GM18502 (cell line): ENCODE results near the gene MEGF6.

Source experiments
- ATAC-seq: cut with Tn5 transposase; IDR thresholded peaks from one replicate; pipeline ENCODE4 v1.9.1; 2021; ENCODE audit warnings: mild to moderate bottlenecking; ENCODE audit not compliant: unreplicated experiment, poor library complexity

The MEGF6 gene

DNA sequence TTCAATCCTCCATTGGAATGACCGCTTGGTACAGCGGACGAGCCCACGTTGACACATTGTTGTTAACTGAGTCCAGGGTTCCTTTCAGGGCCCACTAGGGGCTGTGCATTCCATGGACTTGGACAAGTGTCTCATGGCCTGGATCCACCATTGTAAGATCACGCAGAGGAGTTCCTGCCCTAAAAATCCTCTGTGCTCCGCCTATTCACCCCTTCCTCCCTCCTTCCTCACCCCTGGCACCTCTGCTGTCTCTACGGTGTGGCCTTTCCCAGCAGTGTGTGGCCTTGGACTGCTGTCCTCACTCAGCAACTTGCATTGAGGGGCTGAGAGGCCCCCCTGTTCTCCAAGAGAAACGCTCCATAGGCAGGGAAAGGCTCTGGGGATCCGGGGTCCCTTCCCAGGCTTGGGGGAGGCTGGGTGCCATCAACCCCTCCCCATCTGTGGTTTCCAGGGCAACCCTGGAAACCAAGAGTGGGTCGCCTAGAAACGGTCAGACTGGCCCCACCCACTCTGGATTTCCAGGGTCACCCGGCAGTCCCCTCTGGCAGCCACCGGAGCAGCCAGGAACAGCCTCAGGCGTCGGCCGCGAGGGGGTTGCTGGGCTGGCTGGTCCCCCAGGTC lies 50.9 kb downstream of the MEGF6 start:
- ATAC-seq: no peak

DNA sequence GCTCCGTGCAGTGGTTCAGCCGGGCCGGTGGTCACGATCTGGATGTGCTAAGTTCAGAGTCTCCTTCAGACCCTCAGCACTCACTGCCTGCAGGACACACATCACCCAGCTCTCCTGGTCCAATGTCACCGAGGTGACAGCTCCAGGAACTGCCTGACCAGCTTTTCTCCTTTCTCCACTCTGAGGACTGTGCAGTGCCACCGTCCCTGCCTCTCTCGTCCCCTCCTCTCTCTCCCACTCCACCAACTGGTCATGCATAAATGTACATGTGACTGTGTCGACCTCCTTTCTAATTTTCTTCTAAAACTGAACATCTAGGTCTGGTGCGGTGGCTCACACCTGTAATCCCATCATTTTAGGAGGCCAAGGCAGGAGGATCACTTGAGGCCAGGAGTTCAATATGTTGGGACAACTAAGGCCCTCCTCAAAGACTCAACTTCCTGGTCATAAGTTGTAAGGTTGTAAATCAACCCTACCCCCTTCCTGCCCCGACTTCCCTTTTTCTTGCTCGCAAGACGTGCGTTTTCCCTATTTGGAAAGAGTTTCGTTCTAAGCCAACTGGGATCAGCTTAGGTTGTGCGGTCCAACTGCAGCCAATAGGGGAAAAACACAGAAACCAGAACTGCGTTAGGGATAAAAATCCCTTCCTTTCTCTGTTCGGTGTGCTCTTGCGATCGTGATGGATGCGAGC lies 53.1 kb downstream of the MEGF6 start:
- ATAC-seq: no peak

DNA sequence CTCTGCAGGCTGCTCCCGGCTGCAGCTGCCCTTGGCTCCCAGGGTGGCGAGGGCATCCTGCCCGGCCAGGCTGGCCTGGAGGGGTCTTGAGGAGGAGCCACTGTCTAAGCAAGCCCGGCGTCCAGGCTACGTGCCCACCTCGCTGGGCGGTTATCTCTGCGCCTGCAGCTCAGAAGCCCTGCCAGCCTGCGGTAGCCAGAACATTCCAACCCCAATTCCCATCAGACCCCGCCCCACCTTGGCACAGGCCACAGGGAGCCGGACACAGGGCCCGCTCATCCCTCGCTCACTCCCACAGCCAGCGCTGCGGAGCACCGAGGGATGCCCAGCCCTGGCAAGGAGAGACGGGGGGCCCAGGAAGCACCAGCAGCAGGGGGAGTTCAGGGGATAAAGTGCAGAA lies 53.9 kb downstream of the MEGF6 start:
- no peak for ATAC-seq

- ATAC-seq: no peak
Measured at GRCh38 chr1:3556336-3556735, 55.0 kb downstream of the MEGF6 start.

DNA sequence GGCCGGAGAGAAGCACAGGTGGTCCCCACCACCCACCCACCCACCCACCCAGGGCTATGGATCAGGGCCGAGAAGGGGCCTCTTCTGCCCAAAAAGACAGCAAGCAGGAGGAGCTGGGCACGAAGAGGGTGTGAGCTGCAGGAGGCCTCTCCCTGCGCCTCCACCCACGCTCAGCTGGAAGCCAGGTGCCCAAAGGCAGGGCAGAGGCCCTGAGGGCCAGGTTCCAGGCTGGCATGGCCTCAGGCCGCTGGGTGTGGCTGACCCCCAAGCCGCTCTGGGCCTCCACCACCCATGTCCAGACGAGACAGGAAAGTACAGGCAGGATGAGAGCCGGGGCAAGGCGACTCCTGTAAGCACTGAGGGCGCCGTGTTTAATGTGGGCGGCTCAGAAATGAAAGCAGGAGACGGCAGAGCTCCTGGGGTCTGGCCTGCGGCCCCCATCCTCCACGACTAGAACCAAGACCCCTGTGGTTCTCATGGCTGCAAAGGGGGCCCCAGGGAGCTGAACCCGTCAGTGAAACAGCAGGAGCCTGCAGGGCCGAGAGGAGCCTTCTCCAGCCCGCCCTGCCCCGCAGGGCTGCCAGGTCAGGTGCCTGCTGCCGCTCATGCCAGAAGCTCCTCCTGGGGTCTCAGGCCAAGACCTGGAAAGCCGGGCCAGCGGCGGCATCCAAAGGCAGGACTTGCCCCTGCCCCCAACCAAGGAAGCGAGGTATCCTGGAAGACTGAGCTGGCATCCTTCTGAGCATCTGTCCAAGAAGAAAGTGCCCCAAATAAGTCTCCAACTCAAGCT lies 56.0 kb downstream of the MEGF6 start:
- ATAC-seq: no peak

- ATAC-seq: no peak
Measured at GRCh38 chr1:3553940-3554223, 57.4 kb downstream of the MEGF6 start.

DNA sequence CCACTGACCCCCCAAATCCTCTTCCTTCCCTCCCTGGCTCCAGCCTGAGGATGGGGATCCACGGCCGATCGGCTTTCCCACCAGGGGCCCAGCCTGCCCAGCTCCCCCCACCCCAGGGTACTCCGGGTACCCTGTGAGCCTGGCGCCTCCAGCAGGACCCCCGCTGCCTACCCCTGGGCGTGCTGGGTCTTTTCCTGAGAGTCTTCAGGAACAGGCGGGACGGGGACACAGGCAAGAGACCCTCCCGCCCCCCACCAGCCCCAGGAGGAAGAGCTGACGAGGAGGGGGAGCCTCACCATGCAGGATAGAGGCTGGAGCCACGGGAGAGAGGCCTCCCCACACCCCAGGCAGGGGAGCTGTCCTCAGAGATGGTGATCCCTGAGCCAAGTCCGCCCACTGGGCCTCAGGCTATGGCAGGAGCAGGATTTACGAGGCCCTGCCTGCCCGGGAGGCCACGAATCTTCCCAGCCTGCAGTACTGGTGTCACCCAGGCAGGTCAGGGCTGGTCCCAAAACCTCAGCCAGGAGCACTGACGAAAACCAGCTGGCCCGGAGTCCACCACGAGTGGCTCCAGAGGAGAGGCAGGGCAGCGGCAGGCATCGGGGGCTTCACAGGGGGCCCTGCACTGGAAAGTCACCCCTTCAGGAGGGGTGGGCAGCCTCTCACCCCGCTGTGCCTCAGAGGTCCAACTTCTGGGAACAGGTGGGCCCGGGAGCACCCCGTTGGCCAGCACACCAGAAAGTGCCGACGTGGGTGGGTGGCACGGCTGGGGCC lies 58.0 kb downstream of the MEGF6 start:
- no peak for ATAC-seq

GRCh38 chr1:3552751-3553150 lies 58.6 kb downstream of the MEGF6 start:
- ATAC-seq: no peak

- ATAC-seq: no peak
Measured at GRCh38 chr1:3552176-3552575, 59.1 kb downstream of the MEGF6 start.

DNA sequence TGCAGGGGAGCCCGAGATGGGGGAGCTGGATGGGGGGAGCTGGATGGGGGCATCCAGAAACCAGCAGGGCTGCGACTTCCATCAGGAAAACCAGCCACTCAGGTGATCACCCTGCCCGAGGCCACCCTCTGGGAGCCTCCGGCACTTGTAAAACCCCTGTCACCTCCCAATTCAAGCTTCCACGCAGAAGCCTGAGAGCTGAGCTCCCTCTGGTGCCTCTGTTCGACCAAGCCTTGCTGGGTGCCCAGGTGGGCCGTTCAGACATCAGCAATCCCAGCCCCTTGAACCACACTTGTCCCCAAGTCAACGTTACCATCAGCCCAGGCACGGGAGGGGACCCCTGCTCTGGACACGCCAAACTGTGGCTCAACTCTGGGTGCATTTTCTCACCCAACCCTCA lies 59.6 kb downstream of the MEGF6 start:
- no peak for ATAC-seq

- no peak for ATAC-seq
Measured at GRCh38 chr1:3551290-3551678, 60.0 kb downstream of the MEGF6 start.

DNA sequence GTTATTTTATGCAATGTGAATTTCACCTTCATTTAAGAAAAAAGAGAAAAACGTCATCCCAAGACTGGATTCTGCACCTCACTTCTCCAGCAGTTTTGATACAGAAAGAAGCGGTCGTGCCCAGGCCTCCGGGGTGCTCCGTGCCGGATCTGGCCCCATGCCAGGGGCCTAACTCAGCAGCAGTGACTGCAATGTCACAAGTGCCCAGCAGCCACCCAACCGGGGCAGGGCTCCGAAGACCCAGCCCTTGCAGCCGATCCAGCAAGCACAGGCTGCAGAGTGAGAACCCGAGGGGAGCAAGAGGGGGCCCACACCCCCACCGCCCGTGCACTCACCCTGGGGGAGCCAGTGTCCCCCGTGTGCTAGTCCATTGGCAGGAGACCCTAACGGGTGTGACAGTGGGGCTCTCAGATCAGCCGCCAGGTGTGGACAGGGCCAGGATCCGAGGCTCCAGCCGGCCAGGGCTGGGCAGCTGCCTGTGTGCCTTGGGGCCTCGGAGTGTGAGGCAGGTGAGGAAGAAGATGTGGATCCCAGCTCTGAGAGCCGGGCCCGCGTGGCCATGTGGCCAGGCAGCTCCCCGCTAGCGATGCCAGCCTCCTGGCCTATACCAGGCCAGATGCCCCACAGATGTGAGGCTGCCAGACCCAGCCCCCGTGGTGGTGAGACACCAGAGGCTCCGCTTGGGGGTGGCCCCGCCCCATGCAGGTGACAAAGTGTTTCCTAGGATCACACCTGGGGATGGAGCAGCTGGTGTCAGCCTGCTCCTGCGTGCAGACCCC lies 60.6 kb downstream of the MEGF6 start:
- no peak for ATAC-seq

- no peak for ATAC-seq
Measured at GRCh38 chr1:3548895-3549294, 62.4 kb downstream of the MEGF6 start.

DNA sequence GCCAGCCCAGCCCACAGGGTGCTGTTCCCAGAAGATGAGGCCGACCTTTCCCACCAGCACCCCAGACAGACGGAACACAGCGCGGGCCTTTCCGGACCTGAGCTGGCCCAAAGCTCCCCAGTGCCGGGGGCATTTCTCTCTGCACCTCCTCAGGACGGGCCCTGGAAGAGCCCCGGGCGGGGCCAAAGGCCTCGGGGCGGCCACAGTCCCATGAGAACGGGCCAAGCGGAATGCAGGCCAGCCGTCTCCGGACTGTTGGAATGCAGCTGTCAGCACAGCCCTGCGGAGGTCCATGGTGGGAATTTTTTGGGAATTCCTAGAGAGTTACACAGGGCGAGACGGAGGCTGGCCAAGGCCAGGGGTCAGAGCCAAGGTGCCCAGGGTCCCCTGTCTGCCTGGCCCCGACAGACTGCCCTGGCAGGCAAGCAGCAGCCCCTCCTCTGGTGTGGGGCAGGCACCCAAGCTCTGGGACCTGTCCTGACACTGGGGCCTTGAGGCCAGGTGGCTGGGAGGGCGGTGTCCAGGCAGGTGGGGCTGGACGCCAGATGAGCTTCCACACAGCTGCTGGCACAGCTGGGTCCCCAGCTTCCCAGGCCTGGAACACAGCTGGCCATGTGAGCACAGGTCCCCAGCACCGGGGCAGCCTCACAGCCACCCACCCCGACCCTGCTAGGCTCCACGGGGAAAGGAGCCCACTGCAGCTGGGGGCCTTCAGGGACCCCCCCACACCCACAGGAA lies 63.0 kb downstream of the MEGF6 start:
- no peak for ATAC-seq

DNA sequence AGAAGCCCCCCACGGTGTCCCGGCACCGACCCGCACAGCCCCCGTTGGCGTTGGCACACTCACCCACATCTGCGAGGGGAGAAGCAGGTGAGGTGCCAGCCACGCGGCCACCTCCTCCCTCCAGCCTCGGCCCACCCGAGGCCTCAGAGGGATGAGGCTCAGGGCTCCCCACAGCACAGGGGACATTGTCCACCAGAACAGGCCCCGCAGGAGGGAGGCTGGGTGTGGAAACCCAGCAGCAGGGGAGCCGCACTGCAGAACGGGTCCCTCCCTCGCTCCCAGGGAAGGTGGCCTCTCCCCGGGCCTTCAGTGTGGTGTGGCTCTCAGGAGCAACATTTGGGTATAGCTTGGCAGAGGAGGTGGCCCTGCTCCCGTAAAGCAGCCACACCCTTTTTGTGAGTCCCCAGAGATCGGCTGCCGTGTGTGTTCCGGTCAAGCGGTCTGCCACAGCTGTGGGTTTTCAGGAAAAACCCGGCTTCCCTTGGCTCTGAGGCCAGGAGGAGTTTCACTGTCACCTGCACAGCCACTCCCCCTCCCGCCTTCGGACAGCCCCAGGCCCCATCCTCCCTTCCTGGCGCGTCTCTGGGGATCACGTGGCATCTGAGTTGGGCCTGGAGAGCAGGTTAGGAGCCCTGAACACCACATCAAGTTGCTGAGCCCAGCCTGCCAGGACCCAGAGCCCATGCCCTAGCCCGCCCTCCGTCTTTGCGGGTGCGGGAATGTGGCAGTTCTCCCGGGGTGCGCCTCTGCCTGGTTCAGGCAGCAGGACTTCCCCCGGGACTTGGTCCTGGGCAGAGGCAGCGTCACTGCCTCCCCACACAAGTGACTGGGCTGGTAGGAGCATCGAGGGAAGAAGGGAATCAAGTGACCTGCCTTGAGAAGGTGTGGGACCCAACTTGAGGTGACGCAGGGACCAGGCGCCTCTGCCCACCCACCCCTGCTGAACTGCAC lies 64.0 kb downstream of the MEGF6 start:
- no peak for ATAC-seq

DNA sequence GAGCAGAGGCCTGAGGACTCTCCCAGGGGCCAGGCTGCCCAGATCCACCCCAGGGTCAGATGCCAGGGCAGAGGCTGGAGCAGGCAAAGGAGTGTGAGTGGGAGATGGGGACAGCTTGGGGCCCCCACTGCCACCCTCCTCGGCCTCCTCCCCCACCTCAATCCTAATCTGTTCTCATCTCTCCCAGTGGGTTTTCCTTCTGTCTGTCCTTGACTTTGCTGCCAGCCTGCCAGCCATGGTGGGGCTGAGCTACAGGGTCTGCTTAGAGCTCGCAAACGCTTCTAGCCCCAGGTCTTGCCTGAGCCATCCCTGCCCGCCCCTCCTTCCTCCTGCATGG lies 65.3 kb downstream of the MEGF6 start:
- no peak for ATAC-seq

- ATAC-seq: no peak
Measured at GRCh38 chr1:3545363-3546047, 65.8 kb downstream of the MEGF6 start.
